Measurements from ENCODE around the gene HIPK3.

DNA sequence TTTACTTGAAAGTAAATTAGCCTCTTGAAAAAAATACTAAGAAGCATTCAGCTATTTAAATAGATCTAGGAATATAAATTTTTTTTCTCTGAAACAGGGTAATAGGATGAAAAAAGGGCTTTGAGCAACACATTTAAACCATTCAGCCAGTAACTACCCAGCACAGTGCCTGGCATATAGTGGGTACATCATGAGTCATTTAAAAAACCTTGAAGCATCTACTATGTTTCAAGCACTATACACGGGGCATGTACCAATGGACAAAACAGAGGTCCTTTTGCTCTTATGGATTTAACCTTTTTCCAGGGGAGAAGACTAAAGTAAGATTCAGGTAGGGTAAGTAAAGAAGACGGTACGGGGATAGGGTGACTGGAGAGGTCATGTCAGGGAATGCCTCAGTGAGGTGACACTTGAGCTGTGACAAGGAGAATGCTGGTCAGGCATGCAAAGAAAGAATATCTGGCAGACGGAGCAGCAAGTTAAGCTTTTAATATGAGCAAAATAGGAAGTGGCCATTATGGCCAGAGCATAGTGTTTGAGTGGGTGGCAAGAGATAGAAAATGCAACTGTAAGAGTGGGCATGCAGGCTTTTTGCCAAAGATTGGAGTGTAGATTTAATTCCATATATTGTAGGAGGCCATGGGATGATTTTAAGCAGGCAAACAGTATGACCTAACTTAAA, 101.1 kb downstream of the HIPK3 start:
- TF ChIP-seq, protein P1, sequence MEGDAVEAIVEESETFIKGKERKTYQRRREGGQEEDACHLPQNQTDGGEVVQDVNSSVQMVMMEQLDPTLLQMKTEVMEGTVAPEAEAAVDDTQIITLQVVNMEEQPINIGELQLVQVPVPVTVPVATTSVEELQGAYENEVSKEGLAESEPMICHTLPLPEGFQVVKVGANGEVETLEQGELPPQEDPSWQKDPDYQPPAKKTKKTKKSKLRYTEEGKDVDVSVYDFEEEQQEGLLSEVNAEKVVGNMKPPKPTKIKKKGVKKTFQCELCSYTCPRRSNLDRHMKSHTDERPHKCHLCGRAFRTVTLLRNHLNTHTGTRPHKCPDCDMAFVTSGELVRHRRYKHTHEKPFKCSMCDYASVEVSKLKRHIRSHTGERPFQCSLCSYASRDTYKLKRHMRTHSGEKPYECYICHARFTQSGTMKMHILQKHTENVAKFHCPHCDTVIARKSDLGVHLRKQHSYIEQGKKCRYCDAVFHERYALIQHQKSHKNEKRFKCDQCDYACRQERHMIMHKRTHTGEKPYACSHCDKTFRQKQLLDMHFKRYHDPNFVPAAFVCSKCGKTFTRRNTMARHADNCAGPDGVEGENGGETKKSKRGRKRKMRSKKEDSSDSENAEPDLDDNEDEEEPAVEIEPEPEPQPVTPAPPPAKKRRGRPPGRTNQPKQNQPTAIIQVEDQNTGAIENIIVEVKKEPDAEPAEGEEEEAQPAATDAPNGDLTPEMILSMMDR (IDR thresholded peaks at IDR 0.05; ENCODE audit: insufficient read depth, low read length): no peak
- TF ChIP-seq, protein P2, sequence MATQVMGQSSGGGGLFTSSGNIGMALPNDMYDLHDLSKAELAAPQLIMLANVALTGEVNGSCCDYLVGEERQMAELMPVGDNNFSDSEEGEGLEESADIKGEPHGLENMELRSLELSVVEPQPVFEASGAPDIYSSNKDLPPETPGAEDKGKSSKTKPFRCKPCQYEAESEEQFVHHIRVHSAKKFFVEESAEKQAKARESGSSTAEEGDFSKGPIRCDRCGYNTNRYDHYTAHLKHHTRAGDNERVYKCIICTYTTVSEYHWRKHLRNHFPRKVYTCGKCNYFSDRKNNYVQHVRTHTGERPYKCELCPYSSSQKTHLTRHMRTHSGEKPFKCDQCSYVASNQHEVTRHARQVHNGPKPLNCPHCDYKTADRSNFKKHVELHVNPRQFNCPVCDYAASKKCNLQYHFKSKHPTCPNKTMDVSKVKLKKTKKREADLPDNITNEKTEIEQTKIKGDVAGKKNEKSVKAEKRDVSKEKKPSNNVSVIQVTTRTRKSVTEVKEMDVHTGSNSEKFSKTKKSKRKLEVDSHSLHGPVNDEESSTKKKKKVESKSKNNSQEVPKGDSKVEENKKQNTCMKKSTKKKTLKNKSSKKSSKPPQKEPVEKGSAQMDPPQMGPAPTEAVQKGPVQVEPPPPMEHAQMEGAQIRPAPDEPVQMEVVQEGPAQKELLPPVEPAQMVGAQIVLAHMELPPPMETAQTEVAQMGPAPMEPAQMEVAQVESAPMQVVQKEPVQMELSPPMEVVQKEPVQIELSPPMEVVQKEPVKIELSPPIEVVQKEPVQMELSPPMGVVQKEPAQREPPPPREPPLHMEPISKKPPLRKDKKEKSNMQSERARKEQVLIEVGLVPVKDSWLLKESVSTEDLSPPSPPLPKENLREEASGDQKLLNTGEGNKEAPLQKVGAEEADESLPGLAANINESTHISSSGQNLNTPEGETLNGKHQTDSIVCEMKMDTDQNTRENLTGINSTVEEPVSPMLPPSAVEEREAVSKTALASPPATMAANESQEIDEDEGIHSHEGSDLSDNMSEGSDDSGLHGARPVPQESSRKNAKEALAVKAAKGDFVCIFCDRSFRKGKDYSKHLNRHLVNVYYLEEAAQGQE (IDR thresholded peaks at IDR 0.05; ENCODE audit: insufficient replicate concordance, low read depth): no peak
- no peak for TF ChIP-seq POLR2AphosphoS5 (IDR thresholded peaks at IDR 0.05; ENCODE audit: low read depth)
- no peak for TF ChIP-seq GABPA (IDR thresholded peaks at IDR 0.05; ENCODE audit: low read depth)
- peak; percentile 43; the same call in 1 of the 2 replicates for TF ChIP-seq SPI1 (IDR thresholded peaks at IDR 0.05; ENCODE audit: borderline replicate concordance, low read depth)
